ENCODE results near the gene TMEM273. TPM values are rescaled to one million over a fixed set of nuclear protein-coding genes. Genes with fewer than 3 reads are reported as not detected.

The TMEM273 gene
- total and polyA plus RNA-seq, 10 of the 15 experiments (the other 5 are each of a cell fraction or from before 2014, with no cell fraction given) = 10.3 to 46.3 (median 26.4) TPM

- intact Hi-C loops (cut with micrococcal nuclease; ENCODE audit: unreplicated experiment) = loop anchor here (10.0 kb wide), 1 partner anchor 498 kb away; the partner anchor contains the start of gene WDFY4
- Histone ChIP-seq H3K27me3 (replicated peaks in 1 of 2; ENCODE audit: control insufficient read depth in 2 of 2, insufficient read depth in 2 of 2, low read length in 1 of 2) (no peaks in the 10 kb centered on the region), H3K4me2 (ENCODE audit: control insufficient read depth, insufficient read depth) (no peak overlapping the region), H4K20me1 (ENCODE audit: control insufficient read depth, insufficient read depth) (no peaks in the 10 kb centered on the region), H3K9ac (ENCODE audit: control insufficient read depth, insufficient read depth, low read length) (no peak overlapping the region), H3K9me3 (replicated peaks; ENCODE audit: control insufficient read depth, insufficient read depth, low read length) (no peaks in the 10 kb centered on the region), H3K36me3 (ENCODE audit: control insufficient read depth in 2 of 2, insufficient read depth in 2 of 2, low read length in 1 of 2) (no peaks in the 10 kb centered on the region), H2AFZ (ENCODE audit: control insufficient read depth, low read depth, low read length) (no peak overlapping the region), H3K4me1 (ENCODE audit: control insufficient read depth, insufficient read depth, low read length) (peaks cover 35% of the 10 kb centered on the region), H3K4me3 (no peak overlapping the region), H3K79me2 (ENCODE audit: control insufficient read depth, insufficient read depth, low read length) (no peaks in the 10 kb centered on the region; the same call in 1 of the 2 replicates), H3K27ac (ENCODE audit: control insufficient read depth, insufficient read depth) (no peak overlapping the region)
- WGBS (ENCODE audit: insufficient coverage, insufficient replicate concordance, low lambda C conversion rate, missing lambda C conversion rate) = 86% methylated on average over 4 of the region's 4 CpGs
- ChIA-PET CTCF (interaction anchor here (1.1 kb wide), 1 partner anchor 526 kb away, joined by 3 read pairs; no protein-coding TSS in a partner anchor), RAD21 (ENCODE audit: unreplicated experiment) (interaction anchor here (2.4 kb wide), 1 partner anchor 11 kb away, joined by 7 read pairs; no protein-coding TSS in a partner anchor), POLR2A (no interaction called here), SMC1A (ENCODE audit: uncharacterized antibody, unreplicated experiment) (interaction anchor here (2.6 kb wide), 1 partner anchor 10 kb away, joined by 11 read pairs; no protein-coding TSS in a partner anchor)
- ATAC-seq (no peak), DNase-seq (ENCODE audit: low read depth, low spot score) (no peak), FAIRE-seq (no peak)
- BruUV-seq (replicated peaks) = no TSS peak
- TF ChIP-seq EP300 (IDR thresholded peaks at IDR 0.05; ENCODE audit: borderline replicate concordance in 1 of 2, control insufficient read depth in 1 of 2, low read depth in 2 of 2, low read length in 2 of 2) = no peak
- TF ChIP-seq KLF5 (IDR thresholded peaks at IDR 0.05; ENCODE audit: partially characterized antibody) = no peak
- TF ChIP-seq, protein P1, sequence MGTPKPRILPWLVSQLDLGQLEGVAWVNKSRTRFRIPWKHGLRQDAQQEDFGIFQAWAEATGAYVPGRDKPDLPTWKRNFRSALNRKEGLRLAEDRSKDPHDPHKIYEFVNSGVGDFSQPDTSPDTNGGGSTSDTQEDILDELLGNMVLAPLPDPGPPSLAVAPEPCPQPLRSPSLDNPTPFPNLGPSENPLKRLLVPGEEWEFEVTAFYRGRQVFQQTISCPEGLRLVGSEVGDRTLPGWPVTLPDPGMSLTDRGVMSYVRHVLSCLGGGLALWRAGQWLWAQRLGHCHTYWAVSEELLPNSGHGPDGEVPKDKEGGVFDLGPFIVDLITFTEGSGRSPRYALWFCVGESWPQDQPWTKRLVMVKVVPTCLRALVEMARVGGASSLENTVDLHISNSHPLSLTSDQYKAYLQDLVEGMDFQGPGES (IDR thresholded peaks at IDR 0.05) = no peak
- in situ Hi-C loops (cut with MboI) = loop anchor here (25.0 kb wide), 1 partner anchor 1455 kb away; no protein-coding TSS in a partner anchor
Observed at GRCh38 chr10:49182776-49183175, 5.4 kb downstream of the TMEM273 start.

- H3K79me2 ChIP-seq (ENCODE audit: control insufficient read depth, insufficient read depth, low read length) = no peaks in the 10 kb centered on the region; the same call in 1 of the 2 replicates
- FAIRE-seq (no peak), DNase-seq (ENCODE audit: low read depth, low spot score) (no peak), ATAC-seq (no peak)
- H4K20me1 ChIP-seq (ENCODE audit: control insufficient read depth, insufficient read depth) = no peaks in the 10 kb centered on the region
- ChIA-PET RAD21 (ENCODE audit: unreplicated experiment) (interaction anchor here (0.7 to 1.8 kb wide), 3 partner anchors 10 to 41 kb away, joined by 3 to 6 read pairs (median 4); no protein-coding TSS in a partner anchor), CTCF (no interaction called here), SMC1A (ENCODE audit: uncharacterized antibody, unreplicated experiment) (interaction anchor here (1.2 to 4.0 kb wide), 3 partner anchors 9 to 522 kb away, joined by 3 to 30 read pairs (median 5); partner anchors contain the start of gene TMEM273), POLR2A (interaction anchor here (3.6 kb wide), 1 partner anchor 9 kb away, joined by 38 read pairs; the partner anchor contains the start of gene TMEM273)
- no peaks in the 10 kb centered on the region for H3K9me3 ChIP-seq (replicated peaks; ENCODE audit: control insufficient read depth, insufficient read depth, low read length)
- intact Hi-C loops (cut with micrococcal nuclease; ENCODE audit: unreplicated experiment) (loop anchor here (10.0 kb wide), 1 partner anchor 496 kb away; the partner anchor contains the start of gene WDFY4), in situ Hi-C loops (cut with MboI) (loop anchor here (25.0 kb wide), 1 partner anchor 1457 kb away; no protein-coding TSS in a partner anchor)
- H2AFZ ChIP-seq (ENCODE audit: control insufficient read depth, low read depth, low read length) = no peak overlapping the region
- no peak overlapping the region for H3K9ac ChIP-seq (ENCODE audit: control insufficient read depth, insufficient read depth, low read length)
- WGBS (ENCODE audit: insufficient coverage, insufficient replicate concordance, low lambda C conversion rate, missing lambda C conversion rate) = 2% methylated on average over 3 of the region's 3 CpGs
- peak overlapping the region; percentile 62; the same call in 1 of the 2 replicates for H3K4me2 ChIP-seq (ENCODE audit: control insufficient read depth, insufficient read depth)
- peaks cover 56% of the 10 kb centered on the region for H3K4me1 ChIP-seq (ENCODE audit: control insufficient read depth, insufficient read depth, low read length)
- no TSS peak for BruUV-seq (replicated peaks)
- no peak overlapping the region for H3K4me3 ChIP-seq
- H3K27ac ChIP-seq (ENCODE audit: control insufficient read depth, insufficient read depth) = 0 out of 2 replicates have a peak overlapping the region, but pooled peaks have one; percentile 8
- no peaks in the 10 kb centered on the region; a peak in 1 of 4 replicates for H3K36me3 ChIP-seq (ENCODE audit: control insufficient read depth in 2 of 2, insufficient read depth in 2 of 2, low read length in 1 of 2)
- no peaks in the 10 kb centered on the region for H3K27me3 ChIP-seq (replicated peaks in 1 of 2; ENCODE audit: control insufficient read depth in 2 of 2, insufficient read depth in 2 of 2, low read length in 1 of 2)
- 0 out of 2 replicates have a peak, but pooled peaks have one; percentile 2 for TF ChIP-seq IKZF1 (conservative IDR thresholded peaks at IDR 0.05)
- TF ChIP-seq YY1 (IDR thresholded peaks at IDR 0.05; ENCODE audit: low read depth, low read length) = no peak
- TF ChIP-seq CREB1 (IDR thresholded peaks at IDR 0.05; ENCODE audit: low read depth) = 0 out of 2 replicates have a peak, but pooled peaks have one; percentile 16
- no peak for TF ChIP-seq BACH1 (IDR thresholded peaks at IDR 0.05; ENCODE audit: borderline replicate concordance)
- no peak for TF ChIP-seq CHD2 (IDR thresholded peaks at IDR 0.05; ENCODE audit: borderline replicate concordance, low read depth, low read length)
- TF ChIP-seq SPI1 (IDR thresholded peaks at IDR 0.05; ENCODE audit: borderline replicate concordance, insufficient read depth, low read depth, low read length) = peak; percentile 3; the same call in 1 of the 2 replicates
- TF ChIP-seq SKIL (IDR thresholded peaks at IDR 0.05; ENCODE audit: low read depth, poor library complexity, severe bottlenecking) = no peak
- 0 out of 2 replicates have a peak, but pooled peaks have one; percentile 19 for TF ChIP-seq JUNB (IDR thresholded peaks at IDR 0.05)
- TF ChIP-seq SMC3 (IDR thresholded peaks at IDR 0.05; ENCODE audit: borderline replicate concordance, low read length) = no peak
- no peak for TF ChIP-seq ZNF24 (IDR thresholded peaks at IDR 0.05)
Observed at GRCh38 chr10:49180444-49180860, 7.7 kb downstream of the TMEM273 start.

All from GM12878 (cell line).